ENCODE results near the gene UBXN10. TPM values are rescaled to one million over a fixed set of nuclear protein-coding genes. Genes with fewer than 3 reads are reported as not detected.

UBXN10 gene, protein sequence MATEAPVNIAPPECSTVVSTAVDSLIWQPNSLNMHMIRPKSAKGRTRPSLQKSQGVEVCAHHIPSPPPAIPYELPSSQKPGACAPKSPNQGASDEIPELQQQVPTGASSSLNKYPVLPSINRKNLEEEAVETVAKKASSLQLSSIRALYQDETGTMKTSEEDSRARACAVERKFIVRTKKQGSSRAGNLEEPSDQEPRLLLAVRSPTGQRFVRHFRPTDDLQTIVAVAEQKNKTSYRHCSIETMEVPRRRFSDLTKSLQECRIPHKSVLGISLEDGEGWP
- total RNA-seq (2022; extraction: Qiagen RNA extraction; ENCODE audit: low read depth): 0.01 TPM in 1 of 5 replicates, not detected in the others

DNA sequence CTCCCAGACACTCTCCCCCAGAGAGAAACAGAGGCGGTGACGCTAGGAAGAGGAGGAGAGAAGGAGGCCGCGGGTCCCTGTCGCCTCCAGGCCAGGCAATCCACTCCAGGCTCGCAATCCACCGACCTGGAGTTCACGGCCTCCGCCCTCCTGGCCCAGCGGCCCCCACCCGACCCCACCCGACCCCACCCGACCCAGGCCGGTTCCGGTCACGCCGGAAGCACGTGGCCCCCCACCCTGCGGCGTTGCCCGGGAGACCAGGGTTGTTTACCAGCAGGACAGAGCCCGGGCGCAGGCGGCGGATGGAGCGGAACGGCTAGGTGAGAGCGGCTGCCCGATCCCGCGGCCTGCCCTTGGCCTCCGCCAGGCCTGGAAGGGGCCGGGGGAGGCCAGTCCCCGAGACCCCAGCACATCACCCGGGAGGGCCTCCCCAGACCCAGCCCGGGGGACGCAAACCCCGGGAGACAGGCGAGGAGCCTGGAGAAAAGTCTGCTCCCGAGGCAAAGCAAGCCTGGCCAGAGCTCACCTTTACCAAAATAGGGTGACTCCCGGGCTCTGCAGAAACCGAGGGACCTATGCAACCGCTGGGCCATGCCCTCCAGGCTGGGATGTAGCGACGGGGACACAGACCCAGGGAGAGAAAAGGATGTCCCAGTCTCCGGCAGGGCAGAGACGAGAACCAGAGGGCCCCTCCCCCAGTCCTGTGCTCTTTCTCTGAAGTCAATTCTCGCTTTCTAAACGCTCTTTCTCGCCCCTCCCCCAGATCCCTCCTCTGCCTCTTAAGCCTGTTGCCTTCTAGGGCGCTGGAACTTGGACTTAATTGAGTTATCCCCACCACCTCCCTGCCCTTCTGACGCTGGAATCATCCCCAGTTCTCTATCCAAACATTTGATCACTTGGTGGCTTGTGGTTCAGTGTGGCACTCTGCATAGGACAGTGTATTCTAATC is at the start of gene UBXN10, which contains the start of gene PLA2G2C:
UBXN10 (plus strand) TSS at position 263 of the 949 bp plus-strand sequence. CDS start 4,466 bp downstream, outside the sequence.
PLA2G2C (minus strand) TSS at position 685 of the 949 bp plus-strand sequence. CDS start 9,155 bp downstream, outside the sequence.

DNA sequence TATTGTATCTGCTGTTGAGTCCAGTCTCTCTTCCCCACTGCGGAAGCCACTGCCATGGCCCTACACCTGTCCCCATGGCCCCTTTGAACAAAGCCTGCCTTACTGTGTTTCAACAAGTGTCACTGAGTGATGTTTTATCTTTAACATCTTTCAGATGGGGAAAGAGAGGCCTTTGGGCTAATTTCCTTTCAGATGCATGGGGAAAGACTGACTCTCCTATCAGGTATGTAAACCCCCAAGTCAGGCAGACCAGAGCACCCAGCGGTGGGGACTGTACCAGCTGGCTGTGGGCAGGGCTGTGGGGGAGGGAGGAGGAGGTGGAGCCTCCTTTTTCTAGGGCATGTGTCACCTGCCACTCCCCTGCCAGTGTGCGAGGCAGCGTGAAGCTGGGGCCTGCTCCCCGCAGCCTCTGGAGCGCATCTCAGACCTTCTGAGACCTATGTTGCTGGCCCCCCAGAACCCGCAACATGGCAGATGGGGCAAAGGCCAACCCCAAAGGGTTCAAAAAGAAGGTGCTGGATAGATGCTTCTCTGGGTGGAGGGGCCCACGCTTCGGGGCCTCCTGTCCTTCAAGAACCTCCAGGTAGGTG is 46.8 kb upstream of the UBXN10 start, which contains the start of gene PLA2G2F:
PLA2G2F (plus strand) TSS at position 363 of the 590 bp plus-strand sequence; CDS start at position 468, 105 bp downstream.

Other genes with a start within 250 kb of the UBXN10 start
- not detected in 5 replicates for gene PLA2G2A, start 206.5 kb upstream of the UBXN10 start, total RNA-seq (2022; extraction: Qiagen RNA extraction; ENCODE audit: low read depth)
- gene PLA2G5, start 115.9 kb upstream of the UBXN10 start, total RNA-seq (2022; extraction: Qiagen RNA extraction; ENCODE audit: low read depth): not detected in 5 replicates
- gene PLA2G2D, start 66.6 kb upstream of the UBXN10 start, total RNA-seq (2022; extraction: Qiagen RNA extraction; ENCODE audit: low read depth): not detected in 5 replicates
- not detected in 5 replicates for gene PLA2G2F, start 46.8 kb upstream of the UBXN10 start, total RNA-seq (2022; extraction: Qiagen RNA extraction; ENCODE audit: low read depth)
- gene PLA2G2C, start 422 bp downstream of the UBXN10 start, total RNA-seq (2022; extraction: Qiagen RNA extraction; ENCODE audit: low read depth): not detected in 5 replicates
- gene VWA5B1, start 104.8 kb downstream of the UBXN10 start, total RNA-seq (2022; extraction: Qiagen RNA extraction; ENCODE audit: low read depth): not detected in 5 replicates

Measured in A549 treated with DMSO at 1 μM for 4 hours (cell line).